Activated T-cell treated with anti-CD3 and anti-CD28 coated beads, Interleukin-2, amount 50 U/mL, for 24 hours (primary cell): ENCODE data around the gene CD7.
A peak's percentile ranks its signal among the peaks of the same experiment; 100 is the strongest.

ENCODE experiments used
- DNase-seq: peaks from one replicate; pipeline ENCODE4 v3.0.0-alpha.2; 2020
- H3K27ac Mint-ChIP-seq: 2 replicates; pipeline ENCODE4 v1.8.0; 2020; ENCODE audit warnings: mild to moderate bottlenecking, mixed read lengths
- H3K27me3 Mint-ChIP-seq: 2 replicates; pipeline ENCODE4 v1.8.0; 2020; ENCODE audit warnings: mixed read lengths
- H3K36me3 Mint-ChIP-seq: 2 replicates; pipeline ENCODE4 v1.8.0; 2020; ENCODE audit warnings: low read depth, mixed read lengths
- H3K4me1 Mint-ChIP-seq: 2 replicates; pipeline ENCODE4 v1.8.0; 2020; ENCODE audit warnings: low read depth, mixed read lengths
- H3K4me3 Mint-ChIP-seq: 2 replicates; pipeline ENCODE4 v1.8.0; 2020; ENCODE audit warnings: mild to moderate bottlenecking, moderate library complexity, mixed read lengths
- H3K9me3 Mint-ChIP-seq: 2 replicates; pipeline ENCODE4 v1.8.0; 2020; ENCODE audit warnings: mixed read lengths

CD7 gene

DNA sequence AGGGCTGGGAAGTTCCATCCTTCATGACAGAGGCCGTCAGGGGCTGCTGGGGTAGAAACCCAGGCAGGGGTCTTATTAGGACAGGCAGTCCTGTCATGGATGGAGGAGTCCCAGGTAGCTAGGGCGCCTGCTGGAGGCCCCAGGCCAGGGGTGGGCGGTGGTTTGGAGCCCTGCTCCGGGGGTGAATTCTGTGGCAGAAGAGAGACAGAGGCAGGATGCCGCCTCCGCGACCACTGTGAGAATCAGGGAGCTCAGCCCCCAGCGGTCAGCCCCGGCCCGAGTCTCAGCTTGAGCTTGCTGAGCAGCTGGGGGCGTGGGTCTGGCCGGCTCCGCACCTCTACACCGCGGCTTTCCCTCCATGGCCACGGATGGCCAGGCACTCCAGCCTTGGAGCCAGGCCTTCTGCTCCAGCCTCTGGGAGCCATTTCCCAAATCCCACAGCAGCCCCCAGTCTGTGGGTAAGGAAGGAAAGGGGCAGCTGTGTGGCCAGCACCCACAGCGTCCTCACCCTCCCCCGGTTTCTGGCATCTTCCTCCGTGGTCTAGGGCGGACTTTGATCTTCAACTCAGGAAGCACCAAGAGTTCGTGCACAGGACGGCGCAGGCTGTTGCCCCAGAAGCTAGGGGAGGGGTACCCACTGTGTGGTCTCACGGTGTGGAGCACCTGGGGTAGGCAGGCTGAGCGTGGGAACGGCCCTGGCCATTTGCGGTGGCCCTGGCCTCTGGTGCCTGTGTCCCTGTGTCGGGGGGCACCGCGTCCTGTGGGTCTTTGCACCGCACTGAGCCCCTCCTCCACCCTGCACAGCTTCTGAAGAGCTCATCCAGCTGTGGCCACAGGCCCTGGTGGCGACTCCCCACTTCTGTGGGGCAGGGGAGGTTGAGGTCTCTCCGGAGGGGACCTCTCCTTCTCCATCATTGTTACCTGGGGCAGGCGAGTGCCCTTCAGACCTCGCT, 14.1 kb downstream of the CD7 start:
- Mint-ChIP-seq H3K27me3 (no peaks in the 10 kb centered on the region), H3K36me3 (peaks cover 3% of the 10 kb centered on the region), H3K4me1 (peaks cover 83% of the 10 kb centered on the region), H3K4me3 (peak overlapping the region; percentile 94), H3K9me3 (no peaks in the 10 kb centered on the region), H3K27ac (peak overlapping the region; percentile 100)
- DNase-seq, result peak; percentile 69

DNA sequence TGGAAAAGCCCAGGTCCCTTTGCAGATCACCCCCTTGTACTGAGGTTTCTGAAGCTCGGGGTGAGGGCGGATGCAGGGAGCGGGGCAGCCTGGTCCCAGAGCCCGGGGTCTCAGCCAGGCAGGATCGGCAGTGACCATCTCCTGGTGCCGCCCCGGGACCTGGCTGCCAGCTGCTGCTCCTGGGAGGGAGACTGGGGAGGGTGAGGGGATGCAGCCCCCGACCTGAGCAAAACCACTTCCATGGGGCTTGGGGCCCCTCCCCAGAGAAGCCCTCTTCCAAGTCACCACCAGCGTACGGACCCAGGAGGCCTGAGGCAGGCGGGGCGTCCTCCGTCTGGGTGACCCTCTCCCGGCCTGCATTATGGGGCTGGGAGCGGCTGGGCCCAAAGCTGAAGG, 14.8 kb downstream of the CD7 start:
- no peak for DNase-seq
- H3K9me3 Mint-ChIP-seq, result no peaks in the 10 kb centered on the region
- peak overlapping the region; percentile 94 for H3K4me3 Mint-ChIP-seq
- H3K4me1 Mint-ChIP-seq, result peaks cover 85% of the 10 kb centered on the region
- H3K27me3 Mint-ChIP-seq, result no peaks in the 10 kb centered on the region
- peaks cover 10% of the 10 kb centered on the region for H3K36me3 Mint-ChIP-seq
- H3K27ac Mint-ChIP-seq, result peak overlapping the region; percentile 100

DNA sequence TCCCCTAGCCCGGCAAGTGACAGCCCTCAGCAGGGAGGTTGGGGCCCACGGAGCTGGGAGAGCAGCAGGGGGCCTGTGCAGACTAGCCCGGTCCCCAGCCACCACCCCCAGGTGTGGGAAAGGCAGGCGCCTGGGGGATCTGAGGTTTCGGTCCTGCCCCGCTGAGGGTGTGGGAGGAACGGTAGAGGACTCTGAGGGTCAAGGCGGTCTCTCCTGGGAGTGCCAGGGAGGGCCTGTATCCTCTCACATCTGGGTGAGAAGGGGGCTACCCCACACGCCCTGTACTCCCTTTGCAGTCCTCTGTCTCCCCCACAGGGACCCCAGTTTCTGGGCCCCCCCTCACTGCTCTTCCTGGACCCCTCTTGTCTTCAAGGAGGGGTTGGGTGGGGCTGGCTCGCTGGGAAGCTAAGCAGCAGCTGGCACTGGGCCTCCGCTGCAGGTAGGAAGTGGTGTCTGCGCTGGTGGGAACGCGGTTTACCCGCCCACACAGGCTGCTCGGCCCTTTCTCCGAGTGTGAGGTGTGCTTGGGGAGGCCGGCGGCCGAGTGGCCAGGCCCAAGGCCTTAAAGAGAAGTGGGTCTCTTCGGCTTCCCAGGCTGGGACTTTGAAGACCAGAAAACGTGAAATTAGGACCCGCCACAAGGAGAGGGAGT, 15.4 kb downstream of the CD7 start:
- Mint-ChIP-seq H3K9me3 (no peaks in the 10 kb centered on the region), H3K4me1 (peaks cover 90% of the 10 kb centered on the region), H3K27me3 (no peaks in the 10 kb centered on the region), H3K27ac (peak overlapping the region; percentile 100), H3K4me3 (peak overlapping the region; percentile 94), H3K36me3 (peaks cover 11% of the 10 kb centered on the region)
- peak; percentile 82 for DNase-seq

DNA sequence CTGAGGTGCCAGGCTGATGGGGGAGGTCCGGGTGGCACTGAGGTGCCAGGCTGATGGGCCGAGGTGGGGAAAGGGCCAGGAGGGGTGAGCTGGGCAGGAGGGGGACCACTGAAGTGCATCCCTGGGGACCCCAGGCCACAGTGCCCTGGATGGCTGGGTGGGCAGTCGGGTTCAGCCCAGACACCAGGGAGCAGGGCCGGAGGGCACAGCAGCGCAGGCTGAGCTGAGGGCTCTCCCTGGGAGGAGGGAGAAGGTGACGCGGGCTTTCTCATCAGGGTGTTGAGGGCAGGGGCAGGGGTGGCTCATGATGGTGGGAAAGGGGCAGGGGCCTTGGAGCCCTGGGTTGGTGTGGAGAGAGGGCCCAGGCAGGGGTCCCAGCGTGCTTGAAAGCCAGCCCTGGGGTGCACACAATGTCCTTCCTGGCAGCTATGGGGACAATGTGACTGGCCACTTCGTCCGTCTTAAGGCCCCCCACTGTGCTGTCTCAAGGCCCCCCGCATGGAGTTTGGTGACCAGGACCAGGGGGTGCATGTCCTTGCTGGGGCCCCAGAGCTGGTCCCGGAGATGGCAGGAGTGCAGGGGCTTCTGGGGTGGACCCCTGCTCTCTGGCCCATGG, 16.0 kb downstream of the CD7 start:
- Mint-ChIP-seq H3K9me3 (no peaks in the 10 kb centered on the region), H3K36me3 (peaks cover 11% of the 10 kb centered on the region), H3K4me1 (peaks cover 90% of the 10 kb centered on the region), H3K27ac (peak overlapping the region; percentile 100), H3K27me3 (no peaks in the 10 kb centered on the region), H3K4me3 (peak overlapping the region; percentile 94)
- DNase-seq, result peak; percentile 54

DNA sequence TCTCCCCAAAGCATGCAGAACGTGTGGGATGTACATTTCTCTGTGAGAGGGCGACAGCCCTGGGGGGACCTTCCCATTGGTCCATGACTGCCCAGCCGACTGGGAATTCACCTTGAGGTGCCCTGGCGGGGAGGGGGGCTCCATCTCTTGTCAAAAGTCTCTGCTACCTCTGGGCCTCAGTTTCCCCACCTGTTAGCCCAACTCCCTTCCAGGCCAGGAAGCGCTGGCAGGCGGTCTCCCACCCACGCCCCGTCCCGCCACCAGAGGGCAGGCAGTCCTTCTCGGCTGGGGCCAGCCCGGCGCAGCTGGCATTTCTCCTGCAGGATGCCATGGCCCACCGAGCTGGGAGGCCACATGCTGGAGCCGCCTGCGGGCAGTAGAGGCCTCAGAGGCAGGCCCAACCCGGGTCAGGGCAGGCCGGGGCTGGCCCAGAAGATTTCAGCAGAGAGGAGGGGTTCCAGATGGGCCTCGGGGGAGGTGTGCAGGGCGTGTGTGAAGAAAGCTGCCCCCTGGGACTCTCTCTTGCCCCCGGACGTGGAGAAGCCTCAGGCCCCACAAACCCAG, 16.6 kb downstream of the CD7 start:
- Mint-ChIP-seq H3K4me1 (peaks cover 90% of the 10 kb centered on the region), H3K9me3 (no peaks in the 10 kb centered on the region), H3K27ac (peak overlapping the region; percentile 100), H3K27me3 (no peaks in the 10 kb centered on the region), H3K4me3 (peak overlapping the region; percentile 94), H3K36me3 (peaks cover 11% of the 10 kb centered on the region)
- peak; percentile 82 for DNase-seq

DNA sequence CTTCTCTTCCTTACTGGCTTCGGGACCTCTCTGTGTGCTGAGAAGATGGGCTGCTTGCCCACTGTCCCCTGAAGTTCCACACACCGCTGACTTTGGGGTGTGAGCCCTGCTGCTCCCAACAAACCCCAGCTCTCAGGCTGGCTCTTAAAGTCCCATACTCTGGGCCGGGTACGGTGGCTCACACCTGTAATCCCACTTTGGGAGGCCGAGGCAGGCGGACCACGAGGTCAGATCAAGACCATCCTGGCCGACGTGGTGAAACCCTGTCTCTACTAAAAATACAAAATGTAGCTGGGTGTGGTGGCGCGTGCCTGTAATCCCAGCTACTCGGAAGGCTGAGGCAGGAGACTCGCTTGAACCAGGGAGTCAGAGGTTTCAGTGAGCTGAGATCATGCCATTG, 17.2 kb downstream of the CD7 start:
- H3K36me3 Mint-ChIP-seq, result peaks cover 11% of the 10 kb centered on the region
- H3K27ac Mint-ChIP-seq, result peak overlapping the region; percentile 100
- no peak for DNase-seq
- H3K9me3 Mint-ChIP-seq, result no peaks in the 10 kb centered on the region
- peaks cover 90% of the 10 kb centered on the region for H3K4me1 Mint-ChIP-seq
- peak overlapping the region; percentile 94 for H3K4me3 Mint-ChIP-seq
- H3K27me3 Mint-ChIP-seq, result no peaks in the 10 kb centered on the region

DNA sequence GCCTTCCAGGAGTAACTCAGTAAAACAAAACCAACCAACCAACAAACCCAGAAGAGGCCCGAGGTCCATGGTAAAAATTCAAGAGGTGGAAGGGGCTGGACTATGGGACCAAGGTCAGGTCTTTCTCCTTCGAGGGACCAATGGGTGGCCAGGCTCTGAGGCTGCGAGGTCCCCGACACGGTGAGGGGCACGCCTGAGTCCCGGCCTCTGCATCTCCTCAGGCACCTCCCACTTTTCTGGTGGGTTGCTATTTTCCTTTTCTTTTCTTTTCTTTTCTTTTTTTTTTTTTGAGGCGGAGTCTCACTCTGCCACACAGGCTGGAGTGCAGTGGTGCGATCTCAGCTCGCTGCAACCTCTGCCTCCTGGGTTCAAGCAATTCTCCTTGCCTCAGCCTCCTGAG, 18.0 kb downstream of the CD7 start:
- peaks cover 88% of the 10 kb centered on the region for H3K4me1 Mint-ChIP-seq
- no peaks in the 10 kb centered on the region for H3K27me3 Mint-ChIP-seq
- DNase-seq, result peak; percentile 68
- peaks cover 12% of the 10 kb centered on the region for H3K36me3 Mint-ChIP-seq
- H3K4me3 Mint-ChIP-seq, result peak overlapping the region; percentile 94
- H3K9me3 Mint-ChIP-seq, result no peaks in the 10 kb centered on the region
- peak overlapping the region; percentile 100 for H3K27ac Mint-ChIP-seq

DNA sequence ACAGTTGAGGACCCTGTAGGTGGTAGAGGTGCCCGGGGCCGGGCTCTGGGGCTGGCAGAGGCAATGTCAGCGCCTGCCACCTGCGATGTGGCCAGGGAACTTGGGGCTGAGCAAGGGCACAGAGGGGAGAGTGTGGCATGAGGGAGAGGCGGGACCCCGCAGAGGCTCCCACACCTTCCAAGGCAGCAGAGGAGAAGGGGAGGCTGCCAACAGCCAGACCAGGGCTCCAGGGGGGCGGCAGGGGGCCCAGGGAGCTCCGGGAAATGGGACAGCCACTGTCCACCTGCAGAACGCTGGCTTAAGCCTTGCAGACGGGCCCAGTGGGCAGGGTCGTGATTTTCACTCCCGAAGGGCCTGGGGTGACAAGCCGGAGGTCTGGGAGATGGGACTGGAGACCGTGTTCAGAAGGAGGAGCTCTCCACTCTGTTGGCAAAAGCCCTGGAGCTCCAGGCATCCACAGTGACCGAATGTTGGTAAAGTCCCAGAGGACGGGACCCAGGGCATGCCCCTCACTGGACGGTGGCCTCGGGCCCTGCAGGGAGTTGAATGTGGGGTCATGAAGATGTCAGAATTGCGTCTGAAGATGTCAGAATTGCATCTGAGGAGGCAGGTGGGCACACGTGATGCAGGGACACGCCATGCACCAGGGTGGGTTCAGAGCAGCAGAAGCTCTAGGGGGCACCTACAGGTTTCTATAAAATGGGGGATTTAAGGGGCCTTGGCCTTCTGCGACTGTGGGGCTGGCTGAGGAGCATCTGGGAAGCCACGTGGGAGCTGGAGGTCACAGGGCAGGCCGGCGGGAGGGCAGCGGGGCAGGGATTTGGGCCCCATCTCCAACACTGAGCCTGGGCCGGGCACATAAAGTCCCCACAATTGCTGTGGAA, 18.6 kb downstream of the CD7 start:
- peak overlapping the region; percentile 100 for H3K27ac Mint-ChIP-seq
- H3K4me3 Mint-ChIP-seq, result peak overlapping the region; percentile 94
- H3K27me3 Mint-ChIP-seq, result no peaks in the 10 kb centered on the region
- no peaks in the 10 kb centered on the region for H3K9me3 Mint-ChIP-seq
- DNase-seq, result peak; percentile 69
- H3K4me1 Mint-ChIP-seq, result peaks cover 93% of the 10 kb centered on the region
- H3K36me3 Mint-ChIP-seq, result peaks cover 16% of the 10 kb centered on the region

DNA sequence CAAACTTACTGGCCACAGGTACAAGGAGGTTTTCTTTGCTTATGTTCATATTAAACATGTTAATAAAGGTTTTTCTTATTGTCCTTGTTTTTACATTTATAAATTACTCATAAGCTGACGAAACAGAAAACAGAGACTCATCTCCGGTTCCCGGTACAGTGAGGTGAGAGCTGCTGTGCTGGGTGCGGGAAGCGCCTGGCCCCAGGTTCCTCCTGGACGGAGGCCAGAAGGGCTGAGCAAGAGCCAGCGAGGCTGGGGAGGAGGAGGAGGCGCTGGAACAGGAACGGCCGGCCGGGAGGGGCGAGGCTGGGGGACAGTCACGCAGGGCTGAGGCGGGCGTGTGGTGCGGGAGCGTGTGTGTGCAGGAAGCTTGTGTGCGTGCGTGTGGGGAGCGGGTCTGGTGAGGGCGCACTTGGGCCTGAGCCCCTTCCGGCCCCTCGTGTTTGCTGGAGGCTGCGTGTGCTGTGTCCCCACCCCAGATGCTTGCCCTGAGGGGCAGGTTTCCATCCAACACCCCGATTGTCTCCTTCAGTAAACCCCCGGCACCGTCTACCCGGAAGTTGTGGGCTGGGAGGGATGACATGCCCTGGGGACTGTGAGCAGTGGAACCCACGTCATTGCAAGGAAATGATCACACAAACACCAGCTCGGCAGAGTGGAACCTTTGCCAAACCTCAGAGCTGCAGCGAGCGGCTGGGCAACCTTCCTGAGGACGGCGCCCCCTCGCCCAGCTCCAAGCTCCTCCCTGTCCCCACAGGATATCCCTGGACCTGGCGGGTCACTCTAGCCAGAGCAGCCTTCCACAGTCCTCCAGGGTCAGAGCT, 19.5 kb downstream of the CD7 start:
- Mint-ChIP-seq H3K27ac (peak overlapping the region; percentile 100), H3K27me3 (no peaks in the 10 kb centered on the region)

DNA sequence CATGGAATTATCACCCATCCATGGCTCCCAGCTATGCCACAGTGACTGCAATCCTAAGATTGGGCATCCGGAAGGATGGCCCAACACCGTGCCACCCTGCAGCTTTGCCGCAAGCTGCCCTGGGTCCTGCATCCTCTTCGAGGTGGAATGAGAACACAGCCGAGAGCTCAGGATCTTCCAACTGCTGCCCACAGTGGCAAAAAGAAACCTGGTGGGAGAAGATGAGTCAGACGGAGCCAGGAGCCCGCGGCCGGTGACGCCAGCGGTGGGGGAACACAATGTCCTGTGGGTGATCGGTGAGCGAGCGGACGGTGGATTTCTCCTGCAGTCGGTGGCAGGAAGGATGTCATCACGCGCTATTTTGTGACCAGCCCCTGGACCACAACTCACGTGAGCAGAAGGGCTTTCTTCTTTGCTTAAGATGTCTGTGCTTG, 20.1 kb downstream of the CD7 start:
- Mint-ChIP-seq H3K9me3 (no peaks in the 10 kb centered on the region), H3K36me3 (peaks cover 22% of the 10 kb centered on the region), H3K4me1 (peaks cover 84% of the 10 kb centered on the region), H3K27me3 (no peaks in the 10 kb centered on the region), H3K4me3 (peak overlapping the region; percentile 94), H3K27ac (peak overlapping the region; percentile 100)
- DNase-seq, result peak; percentile 87

More for the DNA sequence above, 19.5 kb downstream of the CD7 start:
- H3K9me3 Mint-ChIP-seq, result no peaks in the 10 kb centered on the region
- DNase-seq, result peak; percentile 90
- H3K4me1 Mint-ChIP-seq, result peaks cover 89% of the 10 kb centered on the region
- H3K36me3 Mint-ChIP-seq, result peaks cover 20% of the 10 kb centered on the region
- H3K4me3 Mint-ChIP-seq, result peak overlapping the region; percentile 94

DNA sequence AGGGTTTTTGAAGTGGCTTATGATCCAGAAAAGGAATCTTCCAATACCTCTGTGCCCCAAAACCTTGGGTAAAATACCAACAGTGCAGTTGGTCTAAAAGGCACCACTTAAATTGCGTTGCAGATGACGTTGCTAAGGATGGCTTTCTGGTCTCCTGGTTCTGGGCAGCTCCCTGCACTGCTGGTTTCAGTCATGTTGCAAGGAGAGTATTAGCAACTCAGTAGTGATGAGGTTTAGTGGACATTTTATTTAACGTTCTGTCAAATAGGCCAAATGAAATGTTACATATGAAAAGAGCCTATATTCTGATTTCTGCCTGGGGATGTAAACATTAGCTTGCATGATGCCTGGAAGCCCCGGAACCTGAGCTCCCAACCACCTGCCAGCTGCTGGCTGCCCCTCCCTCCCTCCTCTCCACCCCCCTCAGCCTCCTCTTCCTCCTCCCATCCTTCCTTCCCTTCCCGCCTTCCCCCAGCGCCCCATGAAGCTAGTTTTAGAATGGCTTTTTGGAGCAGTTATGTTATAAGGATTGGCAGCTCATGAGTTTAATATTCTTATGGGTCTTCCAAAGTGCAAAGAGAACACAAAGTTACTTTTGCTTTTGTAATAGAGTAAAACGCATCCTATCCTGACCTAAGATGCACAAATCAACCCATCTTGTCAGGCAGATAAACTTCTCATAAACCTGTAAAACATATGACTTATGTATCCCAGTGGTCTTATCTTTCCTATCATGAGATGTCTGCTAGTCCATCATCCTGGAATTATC, 20.7 kb downstream of the CD7 start:
- Mint-ChIP-seq H3K27ac (peak overlapping the region; percentile 100), H3K9me3 (no peaks in the 10 kb centered on the region), H3K4me3 (peak overlapping the region; percentile 94), H3K4me1 (peaks cover 82% of the 10 kb centered on the region), H3K36me3 (peaks cover 23% of the 10 kb centered on the region), H3K27me3 (no peaks in the 10 kb centered on the region)
- peak; percentile 37 for DNase-seq

DNA sequence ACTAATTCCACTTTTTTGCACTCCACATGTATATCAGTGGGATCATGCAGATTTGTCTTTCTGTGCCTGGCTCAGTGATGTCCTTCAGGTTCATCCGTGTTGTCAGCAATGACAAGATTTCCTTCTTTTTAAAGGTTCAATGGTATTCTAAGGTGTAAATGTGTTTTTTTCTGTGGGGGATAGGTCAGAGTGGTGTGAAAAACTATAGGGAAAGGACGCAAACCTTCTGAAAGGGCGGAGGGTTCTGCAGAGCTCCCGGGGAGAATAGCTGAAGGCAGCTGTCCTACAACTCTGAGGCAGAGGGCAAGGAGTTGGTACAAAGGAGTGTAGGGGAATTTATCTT, 22.0 kb downstream of the CD7 start:
- peak overlapping the region; percentile 27 for H3K27ac Mint-ChIP-seq
- DNase-seq, result no peak
- no peaks in the 10 kb centered on the region for H3K9me3 Mint-ChIP-seq
- H3K4me1 Mint-ChIP-seq, result peaks cover 73% of the 10 kb centered on the region
- no peaks in the 10 kb centered on the region for H3K27me3 Mint-ChIP-seq
- H3K4me3 Mint-ChIP-seq, result no peak overlapping the region
- H3K36me3 Mint-ChIP-seq, result peaks cover 28% of the 10 kb centered on the region
